ENCODE data around the gene NKD2.
"Not testable (repeated sequence)": the region's sequence is repeated elsewhere in the genome, so short reads cannot be mapped to it uniquely, and the experiment has no call there.

Gene NKD2

DNA sequence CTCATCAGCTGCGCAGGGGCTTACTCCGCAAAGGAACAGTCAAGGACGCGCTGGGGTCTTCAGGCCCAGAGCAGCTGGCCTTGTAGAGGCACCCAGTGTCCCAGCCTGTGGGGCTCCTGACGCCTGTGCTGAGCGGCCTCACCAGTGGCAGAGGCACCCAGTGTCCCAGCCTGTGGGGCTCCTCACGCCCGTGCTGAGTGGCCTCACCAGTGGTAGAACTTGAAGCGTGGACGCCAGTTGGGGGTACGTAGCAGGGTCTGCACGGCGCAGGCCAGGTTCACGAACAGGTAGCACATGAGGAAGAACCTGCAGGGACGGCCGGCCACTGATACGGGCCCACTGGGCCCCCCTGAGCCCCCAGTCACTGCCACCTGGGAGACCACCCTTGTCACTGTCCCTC lies 67.3 kb downstream of the NKD2 start:
- DNase-seq: no peak

DNA sequence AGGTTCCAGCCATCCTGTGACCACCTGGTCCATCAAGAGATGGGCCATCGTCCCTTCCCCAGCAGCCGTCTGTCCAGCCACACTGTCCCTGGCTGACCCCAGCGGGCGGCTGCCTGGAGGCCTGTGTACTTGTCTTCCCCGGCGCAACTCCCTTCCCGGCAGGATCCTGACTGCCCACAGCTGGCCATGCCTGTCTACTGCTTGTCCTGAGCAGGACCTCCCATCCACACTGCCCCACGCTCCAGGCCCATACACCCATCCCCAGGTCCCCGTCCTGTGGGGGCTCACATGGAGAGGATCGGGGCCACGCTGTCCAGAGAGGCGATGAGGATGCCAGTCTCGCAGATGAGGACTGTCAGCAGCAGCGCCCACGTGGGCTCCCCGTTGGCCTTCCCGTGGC lies 67.8 kb downstream of the NKD2 start:
- DNase-seq: no peak

DNA sequence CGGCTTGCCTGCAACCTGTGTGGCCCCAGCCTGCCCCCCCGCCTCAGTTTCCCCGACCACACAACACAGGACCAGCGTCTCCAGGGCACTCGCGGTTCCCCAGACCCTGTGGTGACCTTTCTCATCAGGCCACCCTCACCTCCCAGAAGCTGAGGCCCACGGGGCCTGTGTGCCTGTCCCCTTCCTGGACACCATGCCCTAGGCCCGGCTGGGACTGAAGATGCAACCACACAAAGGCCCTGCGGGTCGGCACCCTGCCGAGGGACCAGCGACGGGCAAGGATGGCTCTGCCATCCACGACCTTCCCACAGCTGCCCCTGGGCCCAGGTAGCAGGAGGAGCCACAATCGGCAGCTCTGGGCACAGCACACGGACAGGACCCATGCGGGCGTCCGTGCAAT lies 68.4 kb downstream of the NKD2 start:
- DNase-seq: no peak

DNA sequence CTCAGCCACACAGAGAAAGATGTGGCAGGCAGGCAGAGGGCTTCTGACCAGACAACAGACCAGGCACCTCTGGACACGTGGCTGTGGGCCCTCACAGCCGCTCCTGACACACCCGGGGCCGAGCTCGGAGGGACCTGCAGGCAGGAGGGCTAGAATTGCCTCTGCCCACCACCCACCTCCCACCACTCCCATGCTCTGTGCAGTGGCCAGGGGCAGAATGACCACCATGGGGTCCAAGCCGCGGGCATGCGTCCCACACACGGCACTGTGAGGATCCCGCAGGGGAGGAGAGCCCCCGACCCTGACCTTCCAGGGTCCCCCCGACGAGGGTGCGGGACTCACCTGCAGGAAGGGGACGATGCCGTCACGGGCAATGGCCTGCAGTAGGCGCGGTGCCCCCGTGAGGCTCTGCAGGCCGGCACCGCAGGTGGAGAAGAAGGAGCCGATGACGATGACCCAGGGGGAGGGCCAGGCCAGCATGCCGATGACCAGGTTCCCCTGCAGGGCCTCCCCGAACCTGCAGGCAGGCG lies 69.0 kb downstream of the NKD2 start:
- no peak for DNase-seq

DNA sequence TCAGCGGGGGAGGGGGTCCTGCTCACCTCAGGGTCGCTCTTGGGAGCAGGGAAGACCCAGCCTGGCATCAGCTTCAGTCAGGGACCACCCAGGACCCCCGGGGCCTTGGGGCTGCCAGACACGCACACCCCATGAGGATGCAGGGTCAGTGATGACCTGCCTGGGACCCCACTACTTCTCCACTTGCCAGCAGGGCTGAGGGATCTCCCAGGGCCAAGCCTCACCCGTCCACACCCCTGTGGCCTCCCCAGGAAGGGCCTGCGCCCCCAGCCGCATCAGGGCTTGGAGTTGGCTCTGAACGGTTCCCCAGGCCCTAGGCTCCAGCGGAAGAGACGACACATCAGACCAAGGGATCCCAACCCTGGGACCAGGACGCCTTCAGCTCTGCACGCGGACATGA lies 69.6 kb downstream of the NKD2 start:
- DNase-seq: no peak

DNA sequence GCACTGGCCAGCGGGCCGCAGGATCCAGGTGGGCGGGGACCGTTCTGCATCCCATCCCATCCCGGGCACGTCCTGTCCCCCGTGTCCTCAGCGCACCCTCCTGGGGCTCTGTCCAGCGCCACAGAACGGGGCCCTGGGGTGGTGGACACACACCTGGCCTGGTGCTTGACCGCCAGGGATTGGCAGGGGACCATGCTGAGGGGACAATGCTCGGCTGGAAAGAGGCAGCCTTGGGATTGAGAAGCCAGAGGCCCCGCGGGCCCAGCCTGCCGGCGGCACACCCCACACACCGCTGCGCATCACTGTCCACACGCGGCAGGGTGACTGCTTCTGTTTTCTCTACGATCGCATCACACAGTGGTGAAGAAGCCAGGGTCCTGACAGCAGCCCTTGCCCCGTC lies 70.2 kb downstream of the NKD2 start:
- no peak for DNase-seq

DNA sequence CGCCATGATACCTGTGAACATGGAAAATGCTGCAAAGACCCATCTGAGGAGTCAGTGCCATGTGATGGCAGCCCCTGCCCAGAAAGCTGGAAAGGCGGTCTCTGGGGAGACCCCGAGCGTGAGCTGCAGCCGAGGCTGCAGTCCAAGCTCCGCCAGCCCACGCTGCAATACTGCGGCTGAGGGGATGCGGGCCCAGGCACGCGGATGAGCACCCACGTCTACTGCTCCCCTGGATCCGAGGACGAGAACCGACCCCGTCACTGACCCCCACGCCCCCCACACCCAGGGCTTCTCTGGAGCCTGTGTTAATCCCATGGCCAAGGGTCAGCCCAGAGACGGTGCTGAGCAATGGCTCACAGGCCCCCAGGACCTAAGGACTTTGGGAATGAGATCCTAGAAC lies 70.9 kb downstream of the NKD2 start:
- no peak for DNase-seq

DNA sequence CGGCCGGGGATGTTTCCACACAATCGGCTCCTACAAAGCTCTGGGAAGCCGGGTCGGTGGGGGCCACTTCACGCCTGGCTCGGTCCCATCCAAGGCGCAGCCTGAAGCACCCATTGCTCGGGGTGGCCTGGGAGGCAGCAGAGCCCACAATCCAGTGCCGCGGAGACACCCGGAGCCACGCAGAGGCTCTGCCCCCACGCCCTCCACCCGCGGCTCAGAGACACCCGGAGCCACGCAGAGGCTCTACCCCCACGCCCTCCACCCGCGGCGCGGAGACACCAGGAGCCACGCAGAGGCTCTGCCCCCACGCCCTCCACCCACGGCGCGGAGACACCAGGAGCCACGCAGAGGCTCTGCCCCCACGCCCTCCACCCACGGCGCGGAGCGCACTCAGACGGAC lies 71.4 kb downstream of the NKD2 start:
- no peak for DNase-seq

DNA sequence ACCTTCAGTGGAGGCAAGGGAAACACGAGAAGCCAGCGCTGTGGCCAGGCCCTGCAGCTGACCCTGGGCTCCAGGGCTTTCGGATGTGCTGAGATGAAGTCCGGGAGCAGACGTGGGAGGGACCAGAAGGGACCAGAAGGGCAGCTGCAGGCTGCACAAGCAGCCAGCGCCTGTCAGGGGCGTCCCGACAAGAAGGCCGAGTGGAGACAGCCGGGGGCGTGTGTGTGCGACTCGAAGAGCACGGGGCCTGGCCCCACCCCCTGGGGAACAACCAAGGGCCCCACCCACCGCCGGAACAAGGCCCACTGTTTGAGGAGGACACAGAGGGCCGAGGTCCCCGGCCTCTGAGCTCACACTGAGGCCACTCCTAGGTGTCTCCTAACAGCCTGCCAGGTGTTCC lies 71.8 kb downstream of the NKD2 start:
- no peak for DNase-seq

DNA sequence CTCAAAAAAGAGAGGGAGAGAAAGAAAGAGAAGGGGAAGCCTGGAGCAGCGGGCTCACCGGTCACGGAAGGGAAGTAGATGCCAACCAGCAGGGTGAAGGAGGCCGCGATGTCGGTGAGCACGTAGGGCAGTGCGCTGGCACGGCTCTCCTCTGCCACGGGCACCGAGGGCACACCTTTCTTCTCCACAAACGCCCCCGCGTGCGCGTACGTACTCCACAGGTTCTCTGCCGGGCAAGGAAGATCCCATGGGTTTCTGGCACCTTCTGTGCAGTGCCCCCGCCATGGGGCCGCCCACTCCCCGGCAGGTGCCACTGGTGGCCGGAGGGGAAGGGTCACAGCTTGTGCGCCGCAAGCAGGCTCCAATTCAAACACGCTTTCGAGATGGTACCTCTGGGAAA lies 72.9 kb downstream of the NKD2 start:
- no peak for DNase-seq

DNA sequence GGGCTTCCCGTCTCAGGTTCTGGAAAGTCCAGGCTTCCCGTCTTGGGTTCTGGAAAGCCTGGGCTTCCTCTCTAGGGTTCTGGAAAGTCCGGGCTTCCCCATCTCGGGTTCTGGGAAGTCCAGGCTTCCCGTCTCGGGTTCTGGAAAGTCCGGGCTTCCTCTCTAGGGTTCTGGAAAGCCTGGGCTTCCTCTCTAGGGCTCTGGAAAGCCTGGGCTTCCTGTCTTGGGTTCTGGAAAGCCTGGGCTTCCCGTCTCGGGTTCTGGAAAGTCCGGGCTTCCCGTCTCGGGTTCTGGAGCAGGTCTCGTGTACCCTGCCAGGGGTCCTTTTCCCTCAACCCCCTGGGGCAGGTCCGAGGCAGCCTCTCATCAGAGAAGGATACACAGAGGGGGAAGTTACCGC lies 74.4 kb downstream of the NKD2 start:
- not testable (repeated sequence) for DNase-seq

DNA sequence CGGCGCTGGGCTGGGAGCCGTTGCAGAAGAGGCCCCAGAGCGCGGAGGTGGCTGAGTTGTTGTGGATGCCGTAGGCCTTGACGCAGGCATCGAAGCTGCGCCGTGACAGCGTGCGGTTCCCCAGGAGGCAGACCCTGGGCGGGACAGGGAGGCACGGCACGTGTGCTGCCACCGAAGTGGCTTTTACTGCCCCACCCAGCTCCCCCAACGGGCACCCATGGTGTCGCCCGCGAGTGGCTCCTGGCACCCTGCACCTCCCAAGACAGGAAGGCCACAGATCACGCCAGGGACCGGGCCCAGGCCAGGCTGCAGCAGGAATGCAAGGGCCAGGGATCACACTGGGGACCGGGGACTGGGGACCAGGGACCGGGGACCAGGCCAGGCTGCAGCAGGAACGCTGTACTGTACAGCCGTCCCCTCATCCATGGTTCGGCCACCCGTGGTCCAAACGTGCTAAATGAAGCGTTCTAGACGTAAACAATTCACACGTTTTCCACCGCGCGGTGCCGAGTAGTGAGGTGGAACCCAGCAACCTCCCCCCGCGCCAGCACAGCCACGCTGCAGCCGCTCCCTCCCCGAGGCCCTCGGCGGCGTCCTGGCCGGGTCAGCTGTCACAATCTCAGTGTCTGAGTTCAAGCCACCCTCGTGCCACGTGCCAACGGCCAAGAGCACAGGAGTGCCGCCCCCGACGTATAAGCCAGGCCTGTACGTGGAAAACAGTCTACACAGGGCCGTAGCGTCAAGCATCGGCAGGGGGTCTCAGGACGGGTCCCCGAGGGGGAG lies 75.4 kb downstream of the NKD2 start:
- no peak for DNase-seq

DNA sequence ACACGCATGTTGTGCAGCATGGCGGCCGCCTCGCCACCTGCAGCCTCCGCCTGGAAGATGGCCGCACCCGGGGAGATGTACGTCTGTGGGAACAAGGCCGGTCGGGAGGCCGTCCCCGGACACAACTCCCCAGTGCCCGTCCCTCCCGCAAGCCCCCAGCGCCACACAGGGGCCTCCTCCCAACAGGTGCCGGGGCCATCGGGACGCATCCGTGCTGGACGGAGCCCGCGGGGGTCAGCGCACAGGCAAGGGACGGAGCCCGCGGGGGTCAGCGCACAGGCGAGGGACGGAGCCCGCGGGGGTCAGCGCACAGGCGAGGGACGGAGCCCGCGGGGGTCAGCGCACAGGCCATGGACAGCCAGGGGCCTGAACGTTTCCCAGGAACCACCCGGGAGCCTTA lies 76.8 kb downstream of the NKD2 start:
- DNase-seq: no peak

DNA sequence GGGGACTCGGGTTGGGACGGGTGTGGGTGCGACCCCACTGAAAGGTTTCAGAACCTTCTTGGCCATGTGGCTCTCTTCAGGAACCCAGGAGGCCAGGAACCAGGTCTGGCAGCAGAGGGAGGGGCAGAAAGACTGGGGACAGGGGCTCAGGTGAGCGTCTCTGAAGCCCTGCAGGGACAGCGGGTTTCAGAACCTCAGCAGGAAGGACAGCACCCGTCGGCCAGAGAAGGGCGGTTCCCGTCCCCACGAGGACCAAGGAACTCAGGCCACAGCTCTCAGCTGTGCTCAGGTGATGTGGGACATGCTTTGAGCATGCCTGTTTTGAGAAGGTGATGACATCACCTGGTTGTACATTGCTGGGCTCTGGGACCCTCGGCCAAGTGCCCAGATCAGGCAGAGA lies 77.5 kb downstream of the NKD2 start:
- DNase-seq: no peak

DNA sequence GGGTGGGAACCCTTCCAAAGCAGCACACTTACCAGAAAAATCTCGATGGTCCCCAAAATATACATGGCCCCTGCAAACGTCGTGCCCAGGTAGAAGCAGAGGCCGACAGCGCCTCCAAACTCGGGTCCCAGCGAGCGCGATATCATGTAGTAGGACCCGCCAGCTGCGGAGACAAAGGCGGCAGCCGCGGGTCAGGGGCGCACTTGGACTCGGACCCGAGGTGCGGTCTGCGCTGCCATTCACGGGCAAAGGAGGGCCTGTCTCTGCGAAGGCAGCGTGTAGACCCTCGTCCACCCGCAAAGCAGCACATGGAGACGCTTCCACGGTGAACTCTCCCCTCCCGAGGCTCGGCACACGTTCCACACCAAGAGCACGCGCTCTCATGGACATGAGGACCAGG lies 78.3 kb downstream of the NKD2 start:
- DNase-seq: no peak

DNA sequence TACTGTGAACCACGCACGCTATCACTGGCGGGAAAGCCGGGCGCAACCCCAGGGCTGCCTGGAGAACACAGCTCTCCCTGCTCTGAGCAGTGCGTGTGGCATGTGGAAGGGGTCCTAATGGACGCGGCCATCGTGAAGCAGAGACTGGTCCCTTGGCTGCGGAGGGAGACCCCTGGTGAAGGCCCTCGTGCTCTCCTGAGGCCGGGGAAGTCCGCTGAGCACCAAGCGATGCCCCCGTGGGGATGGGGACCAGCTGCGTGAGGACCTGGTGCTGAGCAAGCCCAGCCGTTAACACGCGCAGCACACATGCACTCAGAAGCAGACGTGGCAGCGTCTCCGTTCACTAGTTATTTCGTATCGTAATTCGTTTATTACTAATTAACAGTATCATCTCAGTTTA lies 78.8 kb downstream of the NKD2 start:
- DNase-seq: no peak

DNA sequence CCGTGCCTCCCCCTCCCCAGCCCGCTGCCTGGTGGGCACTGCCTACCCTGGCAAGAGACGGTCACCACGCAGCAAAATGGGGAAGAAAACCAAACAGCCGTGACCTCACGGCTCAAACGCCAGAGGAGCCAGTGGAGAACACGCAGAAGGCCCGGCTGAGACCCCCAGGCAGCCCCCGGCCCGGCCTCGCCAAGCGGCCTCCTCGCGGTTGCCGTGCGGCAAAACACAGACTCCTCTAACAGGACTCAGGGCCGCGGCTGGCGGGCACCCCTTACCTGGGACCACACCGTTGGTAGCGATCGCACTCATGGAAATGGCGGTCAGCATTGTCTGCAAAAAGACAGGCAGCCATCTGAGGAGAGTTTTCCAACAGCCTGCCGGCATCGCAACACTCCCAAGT lies 79.4 kb downstream of the NKD2 start:
- DNase-seq: no peak
